Coronary artery (tissue), 2 donors: ENCODE measurements around the gene ZNF536.
"Not testable (repeated sequence)": the region's sequence is repeated elsewhere in the genome, so short reads cannot be mapped to it uniquely, and the experiment has no call there.

ENCODE experiments used
- DNase-seq: peaks from one replicate; pipeline ENCODE4 v3.0.0-alpha.2; 2017; ENCODE audit warnings: low spot score
- H3K27ac ChIP-seq, 2 donors: fragments of 200-600 bp; sonication (generic); one replicate each; pipeline ENCODE4 v1.5.1; 2016 to 2019
- H3K4me3 ChIP-seq: fragments of 200-600 bp; sonication (generic); 2 replicates; pipeline ENCODE4 v1.5.1; 2016; ENCODE audit warnings: mild to moderate bottlenecking, moderate library complexity
- CTCF ChIP-seq: fragments of 200-600 bp; sonication (generic); IDR thresholded peaks from one replicate; pipeline ENCODE4 v1.5.1; 2019; ENCODE audit warnings: antibody characterized with exemption

The ZNF536 gene

GRCh38 chr19:30391554-30392551 lies 19.7 kb downstream of the ZNF536 start:
- H3K27ac ChIP-seq, result no peak overlapping the region
- no peak overlapping the region for H3K4me3 ChIP-seq
- TF ChIP-seq CTCF, result no peak
- no peak for DNase-seq

- no peak overlapping the region for H3K4me3 ChIP-seq
- no peak overlapping the region for H3K27ac ChIP-seq
- TF ChIP-seq CTCF, result no peak
- DNase-seq, result no peak
Measured at GRCh38 chr19:30393046-30393445, 20.9 kb downstream of the ZNF536 start.

GRCh38 chr19:30393729-30394480 lies 21.7 kb downstream of the ZNF536 start:
- no peak for DNase-seq
- Histone ChIP-seq H3K4me3 (no peak overlapping the region), H3K27ac (no peak overlapping the region)
- no peak for TF ChIP-seq CTCF

- TF ChIP-seq CTCF, result no peak
- no peak for DNase-seq
- Histone ChIP-seq H3K27ac (no peak overlapping the region), H3K4me3 (no peak overlapping the region)
Measured at GRCh38 chr19:30394481-30395151, 22.4 kb downstream of the ZNF536 start.

- TF ChIP-seq CTCF, result no peak
- no peak for DNase-seq
- Histone ChIP-seq H3K27ac (no peak overlapping the region), H3K4me3 (no peak overlapping the region)
Measured at GRCh38 chr19:30395283-30395682, 23.1 kb downstream of the ZNF536 start.

- H3K27ac ChIP-seq, H3K4me3 ChIP-seq, DNase-seq: not testable (repeated sequence)
Measured at GRCh38 chr19:30398539-30398938, 26.4 kb downstream of the ZNF536 start.

- no peak overlapping the region for H3K4me3 ChIP-seq
- H3K27ac ChIP-seq, result no peak overlapping the region
- TF ChIP-seq CTCF, result no peak
- DNase-seq, result no peak
Measured at GRCh38 chr19:30401956-30402355, 29.8 kb downstream of the ZNF536 start.
